ENCODE results near the gene PIK3C2G. TPM values are rescaled to one million over a fixed set of nuclear protein-coding genes. Genes with fewer than 3 reads are reported as not detected.

Gene PIK3C2G
- total RNA-seq, 1 experiment from 2014 or later: not detected

GRCh38 chr12:18676996-18677588 lies 415.8 kb downstream of the PIK3C2G start:
- POLR2A ChIA-PET: no interaction called here
- no peak overlapping the region for H3K27ac ChIP-seq (ENCODE audit: low read depth, low read length)
- no peaks in the 10 kb centered on the region for H3K36me3 ChIP-seq (ENCODE audit: control insufficient read depth in 1 of 2, insufficient read depth in 2 of 2, low read length in 2 of 2)
- no peaks in the 10 kb centered on the region for H3K9me3 ChIP-seq (ENCODE audit: control insufficient read depth in 1 of 2, insufficient read depth in 1 of 2, low read depth in 1 of 2, low read length in 2 of 2)
- no peak overlapping the region for H3K4me3 ChIP-seq (replicated peaks in 1 of 2; ENCODE audit: low read depth in 1 of 2, low read length in 2 of 2)
- ATAC-seq (no peak), DNase-seq (ENCODE audit: low read depth, low spot score) (no peak)
- no TSS peak for BruUV-seq (replicated peaks)
- TF ChIP-seq RAD21 (IDR thresholded peaks at IDR 0.05; ENCODE audit: low read depth) (no peak), SP1 (IDR thresholded peaks at IDR 0.05; ENCODE audit: low read depth) (no peak), TCF7L2 (IDR thresholded peaks at IDR 0.05; ENCODE audit: borderline replicate concordance, extremely low read depth, insufficient read depth, insufficient read length) (no peak), EGR1 (IDR thresholded peaks at IDR 0.05; ENCODE audit: low read depth) (no peak), ZFX (IDR thresholded peaks at IDR 0.05) (no peak), REST (IDR thresholded peaks at IDR 0.05; ENCODE audit: low read depth) (no peak), CBX3 (IDR thresholded peaks at IDR 0.05; ENCODE audit: low read depth) (no peak), SIN3A (IDR thresholded peaks at IDR 0.05; ENCODE audit: low read depth) (no peak), POLR2AphosphoS5 (IDR thresholded peaks at IDR 0.05; ENCODE audit: low read depth, low read length) (no peak), CEBPB (IDR thresholded peaks at IDR 0.05; ENCODE audit: low read depth) (no peak), SRF (IDR thresholded peaks at IDR 0.05; ENCODE audit: low read depth) (no peak), POLR2A (IDR thresholded peaks at IDR 0.05; ENCODE audit: borderline replicate concordance, extremely low read depth, insufficient read depth, insufficient read length) (no peak), ELF1 (IDR thresholded peaks at IDR 0.05; ENCODE audit: borderline replicate concordance, low read depth) (no peak), YY1 (IDR thresholded peaks at IDR 0.05; ENCODE audit: extremely low read depth, insufficient replicate concordance, low read depth, low read length) (no peak), ZNF274 (IDR thresholded peaks at IDR 0.05; ENCODE audit: low read depth, low read length) (no peak), FOSL1 (IDR thresholded peaks at IDR 0.05; ENCODE audit: low read depth) (no peak), CTCF (IDR thresholded peaks at IDR 0.05 in 2 of 3, conservative IDR thresholded peaks at IDR 0.05 in 1 of 3; ENCODE audit: borderline replicate concordance in 1 of 3, insufficient read depth in 1 of 3, low read depth in 2 of 3, low read length in 2 of 3) (no peak), MAX (IDR thresholded peaks at IDR 0.05) (no peak), ZBTB33 (IDR thresholded peaks at IDR 0.05; ENCODE audit: extremely low read depth, insufficient replicate concordance, low read length) (no peak)
- no peaks in the 10 kb centered on the region for H3K79me2 ChIP-seq (ENCODE audit: insufficient read depth, low read length)
- RAD21 ChIA-PET (ENCODE audit: low non-redundant PET in 1 of 2, low total read pairs in 2 of 2, uncharacterized antibody in 2 of 2, unreplicated experiment in 2 of 2): no interaction called here
- no peaks in the 10 kb centered on the region for H3K4me1 ChIP-seq (ENCODE audit: control insufficient read depth in 1 of 2, insufficient read depth in 2 of 2, low read length in 2 of 2)
- CTCF ChIA-PET: no interaction called here
- intact Hi-C loops (cut with micrococcal nuclease): no loop called here
- no peaks in the 10 kb centered on the region for H3K9me2 ChIP-seq (ENCODE audit: insufficient read depth)
- H3K27me3 ChIP-seq (ENCODE audit: insufficient read depth, low read length): no peaks in the 10 kb centered on the region
- H3K9ac ChIP-seq (ENCODE audit: low read length): no peak overlapping the region
- H2AFZ ChIP-seq (ENCODE audit: low read depth, low read length, poor library complexity, severe bottlenecking): no peak overlapping the region
- no peak overlapping the region for H3K4me2 ChIP-seq (ENCODE audit: low read length)
- no peaks in the 10 kb centered on the region for H4K20me1 ChIP-seq (ENCODE audit: insufficient read depth)

Measured in HCT116 (cell line).